HG03135 (cell line): Measurements from ENCODE around the gene CUEDC2.

Source experiments
- ATAC-seq: cut with Tn5 transposase; IDR thresholded peaks from one replicate; pipeline ENCODE4 v1.9.1; 2021; ENCODE audit warnings: mild to moderate bottlenecking, moderate library complexity; ENCODE audit not compliant: unreplicated experiment

The CUEDC2 gene

GRCh38 chr10:102432162-102432950 is at the start of gene CUEDC2:
Gene CUEDC2 (minus strand): TSS chr10:102432574. CDS start chr10:102425188, 7,386 bp downstream.
- peak; percentile 85 for ATAC-seq

- no peak for ATAC-seq
Measured at GRCh38 chr10:102480396-102480795, 48.0 kb upstream of the CUEDC2 start.

DNA sequence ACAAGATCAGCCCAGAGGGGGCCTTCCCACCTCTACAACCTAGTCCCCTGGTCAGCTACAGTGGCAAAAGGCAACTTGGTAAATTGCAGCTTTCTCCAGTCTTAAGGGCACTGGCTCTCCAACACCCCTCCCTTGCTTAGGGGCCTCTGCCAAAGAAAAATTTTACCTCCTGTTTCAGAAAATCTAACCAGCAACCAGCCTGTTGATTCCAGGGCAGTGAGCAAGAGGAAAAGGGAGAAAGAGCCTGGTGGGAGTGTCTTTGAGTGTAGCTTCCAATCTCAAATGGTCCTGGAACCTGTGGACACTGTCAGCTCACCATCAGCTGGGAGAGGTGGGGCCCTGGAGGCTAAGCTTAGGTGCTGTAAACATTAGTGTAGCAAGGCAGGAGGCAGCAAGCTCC is 47.3 kb upstream of the CUEDC2 start:
- no peak for ATAC-seq

- no peak for ATAC-seq
Measured at GRCh38 chr10:102476466-102477141, 44.2 kb upstream of the CUEDC2 start.

- ATAC-seq: no peak
Measured at GRCh38 chr10:102475451-102476040, 43.2 kb upstream of the CUEDC2 start.

GRCh38 chr10:102473445-102474331 is 41.3 kb upstream of the CUEDC2 start:
- no peak for ATAC-seq

DNA sequence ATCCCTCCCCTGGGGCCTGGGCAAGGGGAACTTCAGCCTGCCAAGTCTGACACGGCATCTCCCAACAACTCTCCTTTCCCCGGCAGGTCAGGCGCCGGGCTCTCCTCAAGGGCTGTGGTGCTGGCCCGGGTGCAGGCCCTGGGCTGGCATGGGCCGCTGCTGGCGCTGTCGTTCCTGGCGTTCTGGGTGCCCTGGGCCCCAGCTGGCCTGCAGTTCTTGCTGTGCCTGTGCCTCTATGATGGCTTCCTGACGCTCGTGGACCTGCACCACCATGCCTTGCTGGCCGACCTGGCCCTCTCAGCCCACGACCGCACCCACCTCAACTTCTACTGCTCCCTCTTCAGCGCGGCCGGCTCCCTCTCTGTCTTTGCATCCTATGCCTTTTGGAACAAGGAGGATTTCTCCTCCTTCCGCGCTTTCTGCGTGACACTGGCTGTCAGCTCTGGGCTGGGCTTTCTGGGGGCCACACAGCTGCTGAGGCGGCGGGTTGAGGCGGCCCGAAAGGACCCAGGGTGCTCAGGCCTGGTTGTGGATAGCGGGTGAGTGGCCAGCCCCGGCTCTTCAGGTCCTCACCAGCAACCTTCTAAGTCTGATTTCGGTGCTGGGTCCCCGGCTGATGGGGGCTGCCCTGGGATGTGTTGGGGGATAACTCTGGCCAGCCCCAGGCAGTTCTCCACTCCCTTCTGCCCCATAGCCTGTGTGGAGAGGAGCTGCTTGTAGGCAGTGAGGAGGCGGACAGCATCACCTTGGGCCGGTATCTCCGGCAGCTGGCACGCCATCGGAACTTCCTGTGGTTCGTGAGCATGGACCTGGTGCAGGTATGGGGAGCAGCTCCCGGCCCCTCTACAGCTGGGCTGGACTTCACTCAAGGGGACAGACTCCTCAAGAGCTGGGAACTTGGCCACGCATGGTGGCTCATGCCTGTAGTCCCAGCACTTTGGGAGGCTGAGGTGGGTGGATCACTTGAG is 38.5 kb upstream of the CUEDC2 start:
- ATAC-seq: no peak

DNA sequence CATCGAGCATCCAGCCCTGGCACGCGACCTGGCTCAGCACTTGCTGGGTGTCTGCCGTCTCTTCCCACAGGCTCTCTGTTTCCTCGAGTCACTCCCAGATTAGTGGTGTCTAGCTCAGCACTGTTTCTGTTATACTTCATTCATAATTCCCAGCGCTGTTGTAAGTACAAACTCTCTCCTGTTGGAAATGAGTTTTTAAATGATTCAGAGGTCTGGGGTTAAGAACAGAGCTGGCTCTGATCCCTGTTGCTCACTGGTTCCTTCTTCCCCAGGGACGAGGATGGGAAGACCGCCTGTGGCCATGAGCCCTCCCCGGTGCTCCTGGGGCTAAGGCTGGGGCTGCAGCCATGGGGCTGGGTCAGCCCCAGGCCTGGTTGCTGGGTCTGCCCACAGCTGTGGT is 36.3 kb upstream of the CUEDC2 start:
- no peak for ATAC-seq

DNA sequence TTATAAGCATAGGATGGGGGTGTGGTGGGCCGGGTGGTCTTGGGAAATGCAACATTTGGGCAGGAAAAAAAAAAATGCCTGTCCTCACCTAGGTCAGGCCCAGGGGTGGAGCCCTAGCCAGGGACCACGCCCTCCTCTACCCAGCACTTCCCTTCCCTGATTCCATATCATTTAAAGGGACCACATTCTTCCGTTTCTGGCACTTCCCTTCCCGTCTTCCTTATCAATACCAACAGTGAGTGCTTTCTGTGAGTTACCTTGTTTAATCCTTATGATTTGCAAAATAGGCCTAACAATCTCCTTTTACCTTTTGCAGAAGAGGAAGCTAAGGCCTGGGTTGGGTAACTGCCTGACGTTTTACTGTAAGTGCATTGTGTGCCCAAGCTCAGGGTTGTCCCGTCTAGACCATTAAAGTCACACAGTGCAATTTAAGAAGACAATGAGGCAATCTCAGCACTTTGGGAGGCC is 35.6 kb upstream of the CUEDC2 start:
- no peak for ATAC-seq

GRCh38 chr10:102467318-102467717 is 34.9 kb upstream of the CUEDC2 start:
- ATAC-seq: no peak

GRCh38 chr10:102465466-102465865 is 33.1 kb upstream of the CUEDC2 start:
- no peak for ATAC-seq

DNA sequence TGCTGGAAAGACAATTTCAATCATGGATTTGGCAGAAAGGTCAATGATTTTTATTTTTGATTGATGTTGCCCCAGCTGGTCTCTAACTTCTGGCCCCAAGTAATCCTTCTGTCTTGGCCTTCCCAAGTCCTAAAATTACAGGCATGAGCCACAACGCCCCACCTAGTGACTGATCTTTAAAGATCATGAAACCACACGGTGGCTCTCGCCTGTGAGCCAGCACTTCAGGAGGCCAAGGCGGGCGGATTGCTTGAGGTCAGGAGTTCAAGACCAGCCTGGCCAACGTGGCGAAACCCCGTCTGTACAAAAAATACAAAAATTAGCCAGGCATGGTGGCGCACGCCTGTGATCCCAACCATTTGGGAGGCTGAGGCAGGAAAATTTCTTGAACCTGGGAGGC is 31.6 kb upstream of the CUEDC2 start:
- ATAC-seq: no peak

- no peak for ATAC-seq
Measured at GRCh38 chr10:102462512-102463054, 30.2 kb upstream of the CUEDC2 start.

- ATAC-seq: peak; percentile 80
Measured at GRCh38 chr10:102461187-102462054, 29.0 kb upstream of the CUEDC2 start.

DNA sequence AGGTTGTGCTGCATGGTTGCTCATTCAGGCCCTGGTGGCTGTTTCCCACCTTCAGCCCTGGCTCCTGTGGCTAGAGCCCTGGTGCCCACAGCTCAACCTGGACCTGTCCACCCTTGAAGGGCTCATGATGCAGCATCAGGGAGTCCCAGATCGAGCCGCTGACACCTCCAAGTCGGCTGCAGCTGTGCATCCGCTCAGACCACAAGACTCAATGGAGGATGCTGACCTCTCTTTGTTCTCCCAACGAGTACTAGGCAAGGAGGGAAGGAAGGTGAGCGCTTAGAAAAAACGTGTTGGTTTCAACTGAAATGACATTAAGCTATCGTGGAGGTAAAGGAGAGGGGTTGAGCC is 28.4 kb upstream of the CUEDC2 start:
- peak; percentile 35 for ATAC-seq

DNA sequence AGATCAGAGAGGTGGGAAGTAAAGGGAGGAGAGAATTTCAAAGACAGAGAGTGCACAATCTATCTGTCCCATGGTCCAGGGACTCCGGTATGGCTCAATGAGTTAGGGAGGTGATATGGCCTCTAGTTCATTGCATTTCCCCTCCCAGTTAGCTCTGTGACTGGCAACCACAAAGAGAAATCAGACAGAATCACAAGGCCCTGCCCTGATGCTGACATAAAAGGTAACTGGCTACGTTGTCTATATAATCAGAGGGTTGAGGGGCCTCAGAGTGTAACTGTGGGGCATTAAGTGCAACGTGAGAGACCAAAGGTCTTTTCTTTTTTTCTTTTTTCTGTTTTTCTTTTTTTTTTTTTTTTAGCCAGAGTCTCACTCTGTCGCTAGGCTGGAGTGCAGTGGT is 26.3 kb upstream of the CUEDC2 start:
- no peak for ATAC-seq

GRCh38 chr10:102457591-102458150 is 25.3 kb upstream of the CUEDC2 start:
- ATAC-seq: no peak

- ATAC-seq: no peak
Measured at GRCh38 chr10:102455893-102456471, 23.6 kb upstream of the CUEDC2 start.
